Activated naive CD4-positive, alpha-beta T cell treated with anti-CD3 and anti-CD28 coated beads, Interleukin-2, amount 50 U/mL, for 16 hours (primary cell): ENCODE data around the gene AIG1.
A peak's percentile ranks its signal among the peaks of the same experiment; 100 is the strongest.
"Not testable (repeated sequence)": the region's sequence is repeated elsewhere in the genome, so short reads cannot be mapped to it uniquely, and the experiment has no call there.

ENCODE experiments used
- DNase-seq: peaks from one replicate; pipeline ENCODE4 v3.0.0-alpha.2; 2020

AIG1 gene, protein sequence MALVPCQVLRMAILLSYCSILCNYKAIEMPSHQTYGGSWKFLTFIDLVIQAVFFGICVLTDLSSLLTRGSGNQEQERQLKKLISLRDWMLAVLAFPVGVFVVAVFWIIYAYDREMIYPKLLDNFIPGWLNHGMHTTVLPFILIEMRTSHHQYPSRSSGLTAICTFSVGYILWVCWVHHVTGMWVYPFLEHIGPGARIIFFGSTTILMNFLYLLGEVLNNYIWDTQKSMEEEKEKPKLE

DNA sequence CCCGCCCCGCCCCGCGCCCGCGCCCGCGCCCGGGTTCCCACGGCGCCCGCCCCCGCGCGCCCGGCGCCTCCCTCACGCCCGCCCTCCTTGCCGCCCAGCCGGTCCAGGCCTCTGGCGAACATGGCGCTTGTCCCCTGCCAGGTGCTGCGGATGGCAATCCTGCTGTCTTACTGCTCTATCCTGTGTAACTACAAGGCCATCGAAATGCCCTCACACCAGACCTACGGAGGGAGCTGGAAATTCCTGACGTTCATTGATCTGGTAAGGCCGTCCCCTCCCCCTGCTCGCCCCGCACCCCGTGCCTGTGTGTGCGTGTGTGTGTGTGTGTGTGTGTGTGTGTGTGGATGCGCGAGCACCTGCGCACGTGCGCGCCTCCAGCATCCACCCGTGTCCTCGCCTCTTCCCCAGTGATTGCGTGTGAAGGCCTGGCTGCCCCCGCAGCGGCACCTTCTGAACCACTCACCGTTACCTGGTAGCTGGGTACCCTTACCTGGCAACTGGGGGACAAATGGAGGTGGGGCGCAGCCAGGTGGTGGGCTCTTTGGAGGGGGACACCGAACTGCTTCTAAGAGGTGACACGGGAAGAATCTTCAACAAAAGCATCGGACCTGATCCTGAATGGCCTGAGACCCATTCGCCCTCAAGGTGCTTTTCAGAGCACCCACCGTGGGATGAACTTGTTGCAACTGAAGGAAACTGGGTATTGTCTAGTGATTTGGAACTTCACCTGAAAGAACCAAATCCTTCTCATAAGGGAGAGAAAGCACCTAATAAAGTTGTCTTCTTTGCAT, at the start of gene AIG1:
Gene AIG1, plus strand, starts transcription at position 84 of the 791 bp plus-strand sequence. Its CDS starts 37 bp downstream, at position 121.
- DNase-seq = peak; percentile 68

DNA sequence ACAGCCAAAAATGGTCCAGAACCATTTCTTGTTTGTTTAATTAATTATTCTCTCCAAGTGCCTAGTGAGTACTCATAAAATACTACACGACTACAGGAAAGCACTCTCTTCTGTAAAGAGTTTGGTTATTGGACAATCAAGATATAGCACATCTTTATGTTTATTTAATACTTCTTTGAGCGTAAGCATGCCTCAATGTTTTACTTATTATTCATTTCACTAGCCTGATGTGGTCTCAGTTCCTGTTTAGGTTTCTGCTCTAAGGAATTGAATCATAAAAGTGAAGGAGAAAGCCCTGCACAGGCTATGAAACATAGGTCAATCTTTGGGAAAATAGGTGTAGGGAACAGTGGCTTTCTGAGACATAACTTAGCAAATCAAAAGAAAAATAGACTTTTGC, 45.9 kb upstream of the AIG1 start:
- no peak for DNase-seq

DNA sequence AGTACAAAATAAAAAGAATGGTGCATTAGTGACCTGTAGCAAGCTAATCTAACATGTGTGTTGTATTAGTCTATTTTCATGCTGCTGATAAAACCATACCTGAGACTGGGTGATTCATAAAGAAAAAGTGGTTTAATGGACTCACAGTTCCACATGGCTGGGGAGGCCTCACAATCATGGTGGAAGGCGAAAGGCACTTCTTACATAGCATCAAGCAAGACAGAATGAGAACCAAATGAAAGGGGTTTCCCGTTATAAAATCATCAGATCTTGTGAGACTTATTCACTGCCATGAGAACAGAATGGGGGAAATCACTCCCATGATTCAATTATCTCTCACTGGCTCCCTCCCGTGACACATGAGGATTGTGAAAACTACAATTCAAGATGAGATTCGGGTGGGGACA, 45.4 kb upstream of the AIG1 start:
- DNase-seq = no peak

GRCh38 chr6:143018955-143019354, 41.7 kb upstream of the AIG1 start:
- no peak for DNase-seq

- DNase-seq = not testable (repeated sequence)
Observed at GRCh38 chr6:143020862-143021261, 39.8 kb upstream of the AIG1 start.

DNA sequence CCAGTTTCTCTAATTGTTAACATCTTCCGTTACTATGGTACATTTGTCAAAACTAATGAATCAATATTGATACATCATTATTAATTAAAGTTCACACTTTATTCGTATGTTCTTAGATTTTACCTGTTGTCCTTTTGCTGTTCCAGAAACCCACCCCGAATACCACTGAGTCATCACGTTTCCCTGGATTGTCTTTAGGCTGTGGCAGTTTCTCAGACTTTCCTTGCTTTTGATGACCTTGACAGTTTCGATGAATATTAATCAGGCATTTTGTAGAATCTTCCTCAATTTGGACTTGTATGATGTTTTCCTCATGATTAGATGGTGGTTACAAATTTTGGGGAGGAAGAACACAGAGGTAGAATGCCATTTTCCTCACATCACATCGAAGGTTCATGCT, 39.1 kb upstream of the AIG1 start:
- DNase-seq = no peak

- DNase-seq = no peak
Observed at GRCh38 chr6:143022587-143022986, 38.1 kb upstream of the AIG1 start.

DNA sequence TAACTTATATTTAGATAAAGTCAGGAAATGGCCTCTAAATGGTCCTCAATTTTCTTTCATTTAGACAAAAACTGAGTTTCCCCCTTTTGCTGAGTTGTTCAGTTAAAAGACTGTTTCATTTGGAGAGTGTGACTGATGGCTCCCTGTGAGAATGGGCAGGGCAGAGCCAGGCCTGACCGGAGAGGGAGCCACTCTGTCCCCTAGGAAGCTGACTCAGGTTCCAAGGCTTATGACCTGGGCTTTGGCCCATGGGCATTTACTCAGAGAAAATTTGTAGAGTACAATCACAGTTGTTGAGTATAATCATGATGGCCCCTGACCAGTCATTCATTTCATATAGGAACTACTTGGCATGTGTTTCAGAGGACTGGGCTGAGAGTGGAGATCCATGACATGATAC, 37.0 kb upstream of the AIG1 start:
- no peak for DNase-seq

DNA sequence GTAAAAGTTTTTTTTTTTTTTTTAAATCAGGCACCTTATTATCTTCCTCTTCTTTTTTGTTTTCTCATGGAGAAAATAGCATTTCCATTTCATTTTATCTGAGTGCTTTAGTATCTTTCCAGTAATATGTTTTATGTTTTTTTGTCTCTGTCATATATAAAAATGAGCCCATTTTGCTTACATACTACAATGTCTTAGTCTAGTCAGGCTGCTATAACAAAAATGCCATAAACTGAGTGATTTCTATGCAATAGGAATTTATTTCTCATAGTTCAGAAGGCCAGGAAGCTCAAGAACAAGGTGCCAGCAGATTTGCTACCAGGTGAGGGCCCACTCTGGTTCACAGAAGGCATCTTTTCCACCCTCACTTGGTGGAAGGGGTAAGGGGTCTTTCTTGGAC, 35.7 kb upstream of the AIG1 start:
- DNase-seq = no peak

DNA sequence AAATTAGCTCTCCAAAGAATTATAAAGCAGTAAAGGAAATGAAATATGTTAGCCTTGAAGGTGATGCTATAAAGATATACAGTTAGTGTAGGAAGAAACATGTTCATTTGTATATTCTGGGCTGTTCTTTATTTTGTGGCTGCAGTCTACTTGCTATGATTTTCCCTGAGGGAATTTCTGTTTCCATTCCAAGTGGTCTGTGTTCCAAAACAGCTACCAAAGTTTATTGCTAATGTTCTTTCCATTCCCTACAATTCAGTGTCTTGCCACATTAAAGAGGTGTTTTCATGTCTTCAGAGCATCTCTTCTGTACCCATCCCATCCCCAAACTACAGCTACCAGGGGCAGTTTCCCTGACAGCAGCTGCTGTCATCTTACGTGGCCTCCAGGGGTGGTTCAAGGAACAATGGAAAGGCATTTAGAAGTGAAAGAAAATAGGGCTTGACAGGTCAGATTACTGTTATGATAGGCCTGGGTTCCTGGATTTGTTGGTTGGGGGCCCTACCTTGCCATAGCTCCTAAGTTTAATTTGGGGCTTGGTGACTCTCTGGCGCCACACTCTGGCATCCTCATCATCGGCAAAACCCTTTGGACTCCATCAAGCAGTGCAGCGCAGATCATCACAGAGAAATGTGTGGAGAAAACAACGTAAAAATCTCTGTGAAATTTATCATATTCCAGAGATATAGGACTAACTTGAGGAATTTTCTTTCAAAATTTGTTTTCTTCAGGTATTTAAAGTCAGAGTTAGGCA, 33.8 kb upstream of the AIG1 start:
- DNase-seq = peak; percentile 48

GRCh38 chr6:143034689-143035334, 25.9 kb upstream of the AIG1 start:
- DNase-seq = no peak

- DNase-seq = no peak
Observed at GRCh38 chr6:143037470-143037869, 23.2 kb upstream of the AIG1 start.

DNA sequence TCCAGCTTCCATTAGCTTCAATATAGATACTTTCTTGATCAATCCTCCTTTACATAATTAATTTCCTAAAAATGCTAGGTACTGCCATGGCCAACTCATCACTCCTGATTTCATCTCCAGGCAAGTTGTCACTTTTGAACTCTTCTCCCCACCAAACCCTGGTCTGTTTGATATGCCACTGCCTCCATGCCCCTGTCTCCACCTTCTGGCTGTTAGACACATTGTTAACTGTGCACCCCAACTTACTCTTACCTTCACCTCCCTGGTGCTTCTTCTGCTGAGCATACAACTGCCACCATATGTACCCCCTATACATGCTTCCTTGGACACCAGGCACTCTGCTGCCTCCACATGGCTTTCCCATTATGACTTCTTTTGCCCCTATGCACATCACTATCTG, 21.9 kb upstream of the AIG1 start:
- DNase-seq = no peak

GRCh38 chr6:143039548-143039947, 21.1 kb upstream of the AIG1 start:
- no peak for DNase-seq

DNA sequence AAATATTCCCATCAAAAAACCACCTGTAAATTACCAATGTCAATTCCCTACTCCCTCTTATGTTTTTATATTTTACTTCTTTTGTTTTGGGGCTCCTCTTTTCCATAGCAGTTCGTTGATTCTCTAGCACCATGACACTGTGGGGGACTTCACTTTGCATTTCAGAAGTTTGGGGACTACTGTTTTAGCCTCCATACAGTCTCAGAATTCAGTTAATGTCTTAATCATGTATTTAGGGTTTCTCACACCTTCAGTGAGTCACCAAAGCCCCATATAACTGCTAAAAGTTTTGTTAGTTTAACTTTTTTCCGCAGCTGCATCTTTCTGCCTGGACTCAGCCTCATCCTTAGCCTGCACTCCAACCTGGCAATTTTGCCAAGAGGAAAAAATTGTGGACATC, 20.7 kb upstream of the AIG1 start:
- no peak for DNase-seq

DNA sequence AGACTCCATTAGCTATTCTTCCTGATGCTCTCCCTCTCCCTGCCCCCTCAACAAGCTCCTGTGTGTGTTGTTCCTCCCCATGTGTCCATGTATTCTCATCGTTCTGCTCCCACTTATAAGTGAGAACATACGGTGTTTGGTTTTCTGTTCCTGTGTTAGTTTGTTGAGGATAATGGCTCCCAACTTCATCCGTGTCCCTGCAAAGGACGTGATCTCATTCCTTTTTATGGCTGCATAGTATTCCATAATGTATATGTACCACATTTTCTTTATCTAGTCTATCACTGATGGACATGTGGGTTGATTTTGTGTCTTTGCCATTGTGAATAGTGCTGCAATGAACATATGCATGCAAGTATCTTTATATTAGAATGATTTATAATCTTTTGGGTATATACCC, 16.3 kb upstream of the AIG1 start:
- not testable (repeated sequence) for DNase-seq

- DNase-seq = no peak
Observed at GRCh38 chr6:143049611-143050010, 11.1 kb upstream of the AIG1 start.

DNA sequence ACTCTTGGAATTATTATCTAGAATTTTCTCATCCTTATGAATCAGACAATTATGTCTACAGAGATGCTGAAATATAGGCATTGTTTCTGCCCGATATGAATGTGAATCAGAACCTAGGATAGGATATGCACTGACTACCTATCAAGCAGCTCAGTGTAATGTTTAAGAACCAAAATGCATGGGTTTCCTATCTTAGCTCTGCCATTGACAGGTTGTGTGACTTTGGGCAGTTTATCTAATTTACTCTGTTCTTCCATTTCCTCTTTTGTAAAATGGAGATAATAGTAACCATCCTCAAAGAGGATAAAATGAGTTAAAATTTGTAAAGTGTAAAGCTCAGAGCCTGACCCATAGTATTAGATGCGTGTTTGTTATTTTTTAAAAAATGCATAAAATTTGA, 10.2 kb upstream of the AIG1 start:
- DNase-seq = no peak

- DNase-seq = no peak
Observed at GRCh38 chr6:143052282-143052681, 8.4 kb upstream of the AIG1 start.

DNA sequence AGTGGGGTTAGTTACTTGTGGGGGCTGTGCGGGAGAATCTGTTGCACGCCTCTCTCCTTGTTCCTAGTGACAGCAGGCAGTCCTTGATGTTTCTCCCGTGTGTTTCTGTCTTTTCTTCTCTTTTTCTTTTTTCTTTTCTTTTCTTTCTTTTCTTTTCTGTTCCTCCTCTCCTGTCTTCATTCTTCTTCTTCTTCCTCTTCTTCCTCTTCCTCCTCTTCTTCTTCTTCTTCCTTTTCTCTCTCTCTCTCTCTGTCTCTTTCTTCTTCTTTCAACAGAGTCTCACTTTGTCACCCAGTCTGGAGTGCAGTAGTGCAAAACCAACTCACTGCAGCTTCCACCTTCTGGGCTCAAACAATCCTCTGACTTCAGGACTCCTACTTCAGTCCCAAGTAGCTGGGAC, 6.8 kb upstream of the AIG1 start:
- DNase-seq = no peak

DNA sequence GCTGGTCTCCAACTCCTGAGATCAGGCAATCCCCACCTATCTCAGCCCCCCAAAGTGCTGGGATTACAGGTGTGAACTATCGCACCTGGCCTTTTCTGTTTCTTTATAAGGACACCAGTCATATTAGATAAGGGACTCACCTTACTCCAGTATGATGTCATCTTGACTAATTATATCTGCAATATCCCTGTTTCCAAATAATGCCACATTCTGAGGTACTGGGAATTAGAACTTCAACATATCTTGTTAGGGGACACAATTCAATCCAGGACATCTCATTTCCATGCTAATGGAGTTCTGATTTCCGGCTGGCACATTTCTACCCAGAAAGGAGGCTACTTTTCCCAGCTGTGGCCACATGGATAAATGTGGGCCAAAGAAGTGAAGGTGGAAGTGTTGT, 6.4 kb upstream of the AIG1 start:
- no peak for DNase-seq

- no peak for DNase-seq
Observed at GRCh38 chr6:143055213-143055612, 5.5 kb upstream of the AIG1 start.

DNA sequence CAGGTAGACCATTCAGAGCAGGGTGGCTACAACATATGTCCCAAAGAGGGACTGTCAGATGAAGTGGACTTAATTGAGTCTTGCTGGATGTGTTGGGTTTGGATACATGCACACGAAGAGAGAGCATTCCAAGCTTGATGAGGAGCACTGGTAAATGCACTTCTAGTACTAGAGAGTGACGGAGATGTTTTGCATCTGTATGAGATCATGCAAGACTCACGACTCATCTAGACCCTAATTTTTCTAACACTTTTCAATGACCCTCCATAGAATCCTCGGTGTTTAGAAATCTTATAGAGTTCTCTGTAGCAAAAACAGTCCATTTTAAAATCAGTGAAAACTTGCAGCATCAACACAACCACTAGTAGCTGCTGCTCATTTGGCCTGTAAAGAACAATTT, 4.8 kb upstream of the AIG1 start:
- DNase-seq = no peak
